B cell (primary cell): ENCODE data around the gene NTM. TPM values are rescaled to one million over a fixed set of nuclear protein-coding genes. Genes with fewer than 3 reads are reported as not detected.

Source experiments
- ATAC-seq: fragments of 200-7000 bp; cut with Tn5 transposase; one replicate; pipeline ENCODE4 v1.10.0; 2021; ENCODE audit warnings: low read depth, mild to moderate bottlenecking, moderate number of reproducible peaks, moderate library complexity
- CTCF ChIA-PET: fragments of 350-600 bp; sonication (Branson Sonifier 250); formaldehyde crosslinking; loops from one replicate; lab custom pipeline; 2021; ENCODE audit warnings: antibody characterized with exemption, inconsistent platforms; lab: Charles Lee
- POLR2A ChIA-PET: fragments of 350-600 bp; sonication (Branson Sonifier 250); formaldehyde crosslinking; loops from one replicate; lab custom pipeline; 2021; ENCODE audit warnings: antibody characterized with exemption; lab: Charles Lee
- DNase-seq: peaks from one replicate; pipeline ENCODE4 v3.0.0; 2013
- H2AFZ ChIP-seq: 2 replicates; pipeline ENCODE4 v1.6.1; 2012; ENCODE audit warnings: mild to moderate bottlenecking, low read depth, low read length; ENCODE audit not compliant: insufficient read depth, poor library complexity, severe bottlenecking
- H3K27ac ChIP-seq, 2 donors: 1 replicate in 1 of 2; 2 replicates in 1 of 2; pipeline ENCODE4 v1.5.1; 2012 to 2013; ENCODE audit warnings: low read length in 2 of 2, mild to moderate bottlenecking in 2 of 2, moderate library complexity in 1 of 2
- H3K27me3 ChIP-seq, 4 experiments: fragments of 200-600 bp in 1 of 4; sonication (generic) in 1 of 4; replicated peaks in 1 of 4; 1 replicate in 2 of 4; 2 replicates in 2 of 4; pipeline versions ENCODE4 v1.6.1 to v1.7.0; 2013 to 2016; ENCODE audit warnings: low read length in 3 of 4, mild to moderate bottlenecking in 2 of 4, mixed read lengths in 1 of 4, moderate library complexity in 1 of 4; ENCODE audit not compliant: insufficient read depth in 4 of 4, control insufficient read depth in 3 of 4; ENCODE audit errors: control extremely low read depth in 1 of 4
- H3K36me3 ChIP-seq, 2 experiments: replicated peaks in 1 of 2; 1 replicate in 1 of 2; 2 replicates in 1 of 2; pipeline versions ENCODE4 v1.6.1 to v1.7.1; 2013; ENCODE audit warnings: low read length in 1 of 2; ENCODE audit not compliant: insufficient read depth in 2 of 2, control insufficient read depth in 1 of 2; ENCODE audit errors: control extremely low read depth in 1 of 2, extremely low read depth in 1 of 2
- H3K4me1 ChIP-seq, 2 donors: fragments of 200-600 bp in 1 of 2; sonication (generic) in 1 of 2; 1 replicate in 1 of 2; 2 replicates in 1 of 2; pipeline versions ENCODE4 v1.5.1 to v1.6.1; 2013 to 2017; ENCODE audit warnings: low read length in 2 of 2; ENCODE audit not compliant: control insufficient read depth in 2 of 2, insufficient read depth in 2 of 2
- H3K4me2 ChIP-seq: replicated peaks from 2 replicates; pipeline ENCODE3; 2012; ENCODE audit warnings: mild to moderate bottlenecking, low read depth, low read length; ENCODE audit not compliant: poor library complexity, severe bottlenecking
- H3K4me3 ChIP-seq, 5 experiments: fragments of 200-600 bp in 1 of 5; sonication (generic) in 1 of 5; 1 replicate in 3 of 5; 2 replicates in 2 of 5; pipeline versions ENCODE4 v1.5.1 to v1.7.0; 2011 to 2016; ENCODE audit warnings: low read length in 4 of 5, mild to moderate bottlenecking in 4 of 5, low read depth in 2 of 5, control low read depth in 1 of 5, moderate library complexity in 1 of 5; ENCODE audit not compliant: insufficient read depth in 1 of 5; ENCODE audit errors: control extremely low read depth in 1 of 5, extremely low read depth in 1 of 5
- H3K79me2 ChIP-seq: fragments of 200-600 bp; sonication (generic); one replicate; pipeline ENCODE4 v1.6.0; 2016; ENCODE audit warnings: low read length; ENCODE audit not compliant: control insufficient read depth, insufficient read depth
- H3K9ac ChIP-seq: fragments of 200-600 bp; sonication (generic); 2 replicates; pipeline ENCODE4 v1.6.1; 2017; ENCODE audit warnings: mild to moderate bottlenecking, low read length, moderate library complexity
- H3K9me3 ChIP-seq, 3 donors: one replicate each; pipeline versions ENCODE4 v1.6.1 to v1.7.1; 2013; ENCODE audit warnings: low read length in 2 of 3; ENCODE audit not compliant: control insufficient read depth in 2 of 3, insufficient read depth in 1 of 3; ENCODE audit errors: control extremely low read depth in 1 of 3
- H4K20me1 ChIP-seq: 2 replicates; pipeline ENCODE4 v1.6.0; 2012; ENCODE audit warnings: mild to moderate bottlenecking, low read length; ENCODE audit not compliant: insufficient read depth, control insufficient read depth, poor library complexity, severe bottlenecking
- H3K27ac Mint-ChIP-seq: one replicate; pipeline ENCODE4 v1.8.0; 2021; ENCODE audit warnings: mixed read lengths
- H3K27me3 Mint-ChIP-seq: one replicate; pipeline ENCODE4 v1.8.0; 2021; ENCODE audit warnings: mixed read lengths
- H3K4me1 Mint-ChIP-seq: one replicate; pipeline ENCODE4 v1.8.0; 2021; ENCODE audit warnings: mixed read lengths
- H3K4me3 Mint-ChIP-seq: one replicate; pipeline ENCODE4 v1.8.0; 2021; ENCODE audit warnings: mixed read lengths
- H3K9me3 Mint-ChIP-seq: one replicate; pipeline ENCODE4 v1.8.0; 2022; ENCODE audit warnings: mixed read lengths; ENCODE audit not compliant: insufficient read depth
- EZH2 ChIP-seq: IDR thresholded peaks from 2 replicates; pipeline ENCODE4 v1.6.1; 2012; ENCODE audit warnings: borderline replicate concordance, low read depth, mild to moderate bottlenecking, moderate library complexity, low read length; ENCODE audit not compliant: insufficient read depth, poor library complexity, severe bottlenecking
- WGBS: methylation state at CpG from one replicate; pipeline ENCODE4 v1.1.5; 2013; ENCODE audit warnings: missing lambda C conversion rate; ENCODE audit not compliant: insufficient coverage; 5-methylcytosine and 5-hydroxymethylcytosine counted together
- intact Hi-C: fragments of 100-400 bp; cut with micrococcal nuclease; formaldehyde crosslinking; loops from one replicate; pipeline ENCODE4 v1.10.0; 2022
- polyA plus RNA-seq: library from polyadenylated mRNA; depleted of rRNA; stranded (reverse); fragments of >200 nt; gene quantifications from 2 replicates; pipeline ENCODE4 v1.2.3, GENCODE V29; 2012
- total RNA-seq, 2 donors: library from RNA; stranded (reverse); fragments of 120-200 nt in 1 of 2; gene quantifications; 1 replicate in 1 of 2; 2 replicates in 1 of 2; pipeline versions ENCODE4 v1.2.3 to v1.2.4, GENCODE V29; 2013 to 2022
- TF ChIP-seq, protein P1 (sequence below): fragments of 200-600 bp; IDR thresholded peaks from one replicate; pipeline ENCODE4 v1.8.0; 2022; ENCODE audit warnings: antibody characterized with exemption, mild to moderate bottlenecking

Gene NTM
- total and polyA plus RNA-seq, 2 donors (not counting 1 experiment from before 2014, with no cell fraction given): not detected

GRCh38 chr11:131855320-131855719 is 484.9 kb downstream of the NTM start:
- ChIA-PET CTCF (no interaction called here), POLR2A (no interaction called here)
- intact Hi-C loops: no loop called here
- no peak overlapping the region for H3K4me3 ChIP-seq
- ATAC-seq: no peak
- Mint-ChIP-seq H3K4me1 (no peaks in the 10 kb centered on the region), H3K27ac (no peak overlapping the region), H3K9me3 (no peaks in the 10 kb centered on the region), H3K27me3 (no peaks in the 10 kb centered on the region), H3K4me3 (no peak overlapping the region)
- no peaks in the 10 kb centered on the region for H3K36me3 ChIP-seq
- H3K27ac ChIP-seq: no peak overlapping the region
- H3K4me1 ChIP-seq: no peaks in the 10 kb centered on the region
- H3K9ac ChIP-seq: no peak overlapping the region
- no peak overlapping the region for H2AFZ ChIP-seq
- H3K79me2 ChIP-seq: no peaks in the 10 kb centered on the region
- TF ChIP-seq, protein P1, sequence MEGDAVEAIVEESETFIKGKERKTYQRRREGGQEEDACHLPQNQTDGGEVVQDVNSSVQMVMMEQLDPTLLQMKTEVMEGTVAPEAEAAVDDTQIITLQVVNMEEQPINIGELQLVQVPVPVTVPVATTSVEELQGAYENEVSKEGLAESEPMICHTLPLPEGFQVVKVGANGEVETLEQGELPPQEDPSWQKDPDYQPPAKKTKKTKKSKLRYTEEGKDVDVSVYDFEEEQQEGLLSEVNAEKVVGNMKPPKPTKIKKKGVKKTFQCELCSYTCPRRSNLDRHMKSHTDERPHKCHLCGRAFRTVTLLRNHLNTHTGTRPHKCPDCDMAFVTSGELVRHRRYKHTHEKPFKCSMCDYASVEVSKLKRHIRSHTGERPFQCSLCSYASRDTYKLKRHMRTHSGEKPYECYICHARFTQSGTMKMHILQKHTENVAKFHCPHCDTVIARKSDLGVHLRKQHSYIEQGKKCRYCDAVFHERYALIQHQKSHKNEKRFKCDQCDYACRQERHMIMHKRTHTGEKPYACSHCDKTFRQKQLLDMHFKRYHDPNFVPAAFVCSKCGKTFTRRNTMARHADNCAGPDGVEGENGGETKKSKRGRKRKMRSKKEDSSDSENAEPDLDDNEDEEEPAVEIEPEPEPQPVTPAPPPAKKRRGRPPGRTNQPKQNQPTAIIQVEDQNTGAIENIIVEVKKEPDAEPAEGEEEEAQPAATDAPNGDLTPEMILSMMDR: no peak
- TF ChIP-seq EZH2: no peak
- no peak overlapping the region for H3K4me2 ChIP-seq
- no peaks in the 10 kb centered on the region for H4K20me1 ChIP-seq
- no peak for DNase-seq
- no peaks in the 10 kb centered on the region for H3K27me3 ChIP-seq
- no peaks in the 10 kb centered on the region for H3K9me3 ChIP-seq

GRCh38 chr11:131857246-131857645 is 486.8 kb downstream of the NTM start:
- WGBS: 84% methylated on average over 5 of the region's 5 CpGs

More at GRCh38 chr11:131857246-131857645, 486.8 kb downstream of the NTM start:
- Mint-ChIP-seq H3K4me3 (no peak overlapping the region), H3K4me1 (no peaks in the 10 kb centered on the region), H3K27ac (no peak overlapping the region), H3K9me3 (no peaks in the 10 kb centered on the region), H3K27me3 (no peaks in the 10 kb centered on the region)
- Histone ChIP-seq H3K9ac (no peak overlapping the region), H3K4me2 (no peak overlapping the region), H3K4me3 (no peak overlapping the region), H3K36me3 (no peaks in the 10 kb centered on the region), H3K9me3 (no peaks in the 10 kb centered on the region), H3K27ac (no peak overlapping the region), H3K27me3 (no peaks in the 10 kb centered on the region), H4K20me1 (no peaks in the 10 kb centered on the region), H2AFZ (no peak overlapping the region), H3K79me2 (no peaks in the 10 kb centered on the region), H3K4me1 (no peaks in the 10 kb centered on the region)
- DNase-seq (no peak), ATAC-seq (no peak)
- intact Hi-C loops: no loop called here
- ChIA-PET POLR2A (no interaction called here), CTCF (no interaction called here)
- TF ChIP-seq, protein P1: no peak
- TF ChIP-seq EZH2: no peak
